ENCODE results near the gene ZNF711. TPM values are rescaled to one million over a fixed set of nuclear protein-coding genes. Genes with fewer than 3 reads are reported as not detected.

The ZNF711 gene
- total and polyA plus RNA-seq, 8 donors: 0.97 to 85.6 (median 80.3) TPM

Other genes with a start within 250 kb of the ZNF711 start
- gene APOOL, start 240.1 kb upstream of the ZNF711 start, total RNA-seq: 10 to 100 TPM; 22.5 to 25.7 TPM
- 10 to 100 TPM; 17.6 to 19.7 (median 18.4) TPM for gene APOOL, start 240.1 kb upstream of the ZNF711 start, polyA plus RNA-seq (ENCODE audit: insufficient read length in 6 of 6)
- not detected for gene SATL1, start 212 bp upstream of the ZNF711 start, total RNA-seq
- gene SATL1, start 212 bp upstream of the ZNF711 start, polyA plus RNA-seq (ENCODE audit: insufficient read length in 6 of 6): under 1 TPM; 0.37 to 0.66 (median 0.51) TPM
- gene POF1B, start 135.7 kb downstream of the ZNF711 start, total RNA-seq: 1 to 10 TPM in 1 of 2 donors, under 1 TPM in 1; 0.76 to 1.6 TPM
- gene POF1B, start 135.7 kb downstream of the ZNF711 start, polyA plus RNA-seq (ENCODE audit: insufficient read length in 6 of 6): under 1 TPM; 0.17 to 0.34 (median 0.28) TPM